ENCODE measurements around the gene CLDN6. TPM values are rescaled to one million over a fixed set of nuclear protein-coding genes. Genes with fewer than 3 reads are reported as not detected.
"Not testable (repeated sequence)": the region's sequence is repeated elsewhere in the genome, so short reads cannot be mapped to it uniquely, and the experiment has no call there.

Gene CLDN6
- total RNA-seq, 1 experiment from 2014 or later = not detected

GRCh38 chr16:3056336-3057180 is 38.6 kb upstream of the CLDN6 start:
- Histone ChIP-seq H3K4me1 (ENCODE audit: insufficient read depth, low read length) (no peaks in the 10 kb centered on the region), H3K79me2 (ENCODE audit: low read length) (no peaks in the 10 kb centered on the region), H3K9me2 (replicated peaks; ENCODE audit: low read length) (no peaks in the 10 kb centered on the region), H4K20me1 (ENCODE audit: low read length) (no peaks in the 10 kb centered on the region), H3K9me3 (ENCODE audit: low read length) (no peaks in the 10 kb centered on the region), H3F3A (ENCODE audit: low read length, unreplicated experiment) (no peaks in the 10 kb centered on the region), H3K4me2 (ENCODE audit: low read length) (no peak overlapping the region), H2AFZ (ENCODE audit: low read length) (no peak overlapping the region), H3K9ac (ENCODE audit: low read length) (no peak overlapping the region), H3K4me3 (ENCODE audit: low read length) (no peak overlapping the region), H3K27me3 (ENCODE audit: low read length) (no peaks in the 10 kb centered on the region), H3K36me3 (ENCODE audit: low read depth, low read length) (no peaks in the 10 kb centered on the region), H3K27ac (ENCODE audit: low read length) (no peak overlapping the region)
- CTCF ChIA-PET = no interaction called here
- ATAC-seq (no peak), DNase-seq (no peak)
- BruUV-seq (replicated peaks) = no TSS peak
- intact Hi-C loops (cut with micrococcal nuclease) = no loop called here
- no peak for TF ChIP-seq EZH2 (IDR thresholded peaks at IDR 0.05; ENCODE audit: low read length, unreplicated experiment)
- TF ChIP-seq EZH2phosphoT487 (IDR thresholded peaks at IDR 0.05; ENCODE audit: borderline replicate concordance, low read length) = no peak
- TF ChIP-seq, protein P1, sequence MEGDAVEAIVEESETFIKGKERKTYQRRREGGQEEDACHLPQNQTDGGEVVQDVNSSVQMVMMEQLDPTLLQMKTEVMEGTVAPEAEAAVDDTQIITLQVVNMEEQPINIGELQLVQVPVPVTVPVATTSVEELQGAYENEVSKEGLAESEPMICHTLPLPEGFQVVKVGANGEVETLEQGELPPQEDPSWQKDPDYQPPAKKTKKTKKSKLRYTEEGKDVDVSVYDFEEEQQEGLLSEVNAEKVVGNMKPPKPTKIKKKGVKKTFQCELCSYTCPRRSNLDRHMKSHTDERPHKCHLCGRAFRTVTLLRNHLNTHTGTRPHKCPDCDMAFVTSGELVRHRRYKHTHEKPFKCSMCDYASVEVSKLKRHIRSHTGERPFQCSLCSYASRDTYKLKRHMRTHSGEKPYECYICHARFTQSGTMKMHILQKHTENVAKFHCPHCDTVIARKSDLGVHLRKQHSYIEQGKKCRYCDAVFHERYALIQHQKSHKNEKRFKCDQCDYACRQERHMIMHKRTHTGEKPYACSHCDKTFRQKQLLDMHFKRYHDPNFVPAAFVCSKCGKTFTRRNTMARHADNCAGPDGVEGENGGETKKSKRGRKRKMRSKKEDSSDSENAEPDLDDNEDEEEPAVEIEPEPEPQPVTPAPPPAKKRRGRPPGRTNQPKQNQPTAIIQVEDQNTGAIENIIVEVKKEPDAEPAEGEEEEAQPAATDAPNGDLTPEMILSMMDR (conservative IDR thresholded peaks at IDR 0.05; ENCODE audit: low read depth, low read length) = no peak
- POLR2A ChIA-PET (ENCODE audit: unreplicated experiment) = no interaction called here

GRCh38 chr16:3055734-3056115 is 37.7 kb upstream of the CLDN6 start:
- DNase-seq; H3K4me1 ChIP-seq (ENCODE audit: insufficient read depth, low read length); H2AFZ ChIP-seq (ENCODE audit: low read length); ATAC-seq; CTCF ChIA-PET; BruUV-seq (replicated peaks); H3K4me3 ChIP-seq (ENCODE audit: low read length); H3F3A ChIP-seq (ENCODE audit: low read length, unreplicated experiment); intact Hi-C loops (cut with micrococcal nuclease); H3K27me3 ChIP-seq (ENCODE audit: low read length); H3K9me3 ChIP-seq (ENCODE audit: low read length); H3K27ac ChIP-seq (ENCODE audit: low read length); H4K20me1 ChIP-seq (ENCODE audit: low read length); H3K79me2 ChIP-seq (ENCODE audit: low read length); H3K9ac ChIP-seq (ENCODE audit: low read length); H3K4me2 ChIP-seq (ENCODE audit: low read length); POLR2A ChIA-PET (ENCODE audit: unreplicated experiment); H3K36me3 ChIP-seq (ENCODE audit: low read depth, low read length); H3K9me2 ChIP-seq (replicated peaks; ENCODE audit: low read length): not testable (repeated sequence)

DNA sequence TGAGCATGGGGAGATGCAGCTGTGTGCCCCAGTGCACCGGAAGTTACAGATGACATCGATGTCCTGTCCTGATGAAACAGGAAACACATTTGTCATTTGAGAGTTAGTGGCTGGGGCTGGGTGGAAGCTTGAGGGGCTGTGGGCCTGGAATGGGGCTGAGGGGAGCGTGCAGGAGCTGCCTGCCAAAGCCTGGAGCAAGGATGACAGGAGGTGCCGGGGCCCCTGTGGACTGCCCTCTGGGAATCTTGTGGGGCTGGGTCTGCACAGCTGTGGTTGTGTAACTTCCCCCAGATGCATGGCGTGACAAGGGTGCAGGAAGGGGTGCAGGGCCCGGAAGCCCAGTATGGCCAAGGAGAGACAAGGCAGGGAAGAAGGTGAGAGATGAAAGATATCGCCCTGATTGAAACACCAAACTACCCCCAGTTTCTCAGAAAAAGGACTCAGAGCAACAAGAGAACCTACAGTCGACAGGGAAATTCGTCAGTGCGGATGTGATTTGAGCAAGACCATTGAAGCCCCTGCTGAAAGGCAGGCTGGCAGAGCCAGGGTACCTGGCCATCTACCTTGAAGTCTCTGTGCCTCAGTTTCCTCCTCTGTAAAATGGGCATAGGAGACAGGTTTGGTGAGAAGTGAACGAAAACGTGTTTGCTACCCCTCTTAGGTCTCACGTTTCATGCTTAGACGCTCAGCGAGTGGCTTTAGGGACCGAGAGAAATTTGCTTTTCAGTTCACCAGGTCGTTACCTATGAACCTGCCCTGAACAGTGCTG is 37.2 kb upstream of the CLDN6 start:
- ChIA-PET CTCF (no interaction called here), POLR2A (ENCODE audit: unreplicated experiment) (no interaction called here)
- TF ChIP-seq, protein P1 (conservative IDR thresholded peaks at IDR 0.05; ENCODE audit: low read depth, low read length) = no peak
- no peak for TF ChIP-seq EZH2 (IDR thresholded peaks at IDR 0.05; ENCODE audit: low read length, unreplicated experiment)
- no peak for TF ChIP-seq EZH2phosphoT487 (IDR thresholded peaks at IDR 0.05; ENCODE audit: borderline replicate concordance, low read length)
- H3K4me2 ChIP-seq (ENCODE audit: low read length) = no peak overlapping the region
- no peak overlapping the region for H3K27ac ChIP-seq (ENCODE audit: low read length)
- H3K9ac ChIP-seq (ENCODE audit: low read length) = no peak overlapping the region
- H3K79me2 ChIP-seq (ENCODE audit: low read length) = no peaks in the 10 kb centered on the region
- no peaks in the 10 kb centered on the region for H3K9me3 ChIP-seq (ENCODE audit: low read length)
- no peaks in the 10 kb centered on the region for H3K9me2 ChIP-seq (replicated peaks; ENCODE audit: low read length)
- no TSS peak for BruUV-seq (replicated peaks)
- H4K20me1 ChIP-seq (ENCODE audit: low read length) = no peaks in the 10 kb centered on the region
- ATAC-seq = no peak
- no peak for DNase-seq
- no peaks in the 10 kb centered on the region for H3F3A ChIP-seq (ENCODE audit: low read length, unreplicated experiment)
- H3K4me1 ChIP-seq (ENCODE audit: insufficient read depth, low read length) = no peaks in the 10 kb centered on the region
- H3K4me3 ChIP-seq (ENCODE audit: low read length) = no peak overlapping the region
- no peak overlapping the region for H2AFZ ChIP-seq (ENCODE audit: low read length)
- no peaks in the 10 kb centered on the region for H3K36me3 ChIP-seq (ENCODE audit: low read depth, low read length)
- intact Hi-C loops (cut with micrococcal nuclease) = no loop called here
- no peaks in the 10 kb centered on the region for H3K27me3 ChIP-seq (ENCODE audit: low read length)

- H3K27me3 ChIP-seq (ENCODE audit: low read length); intact Hi-C loops (cut with micrococcal nuclease); H3F3A ChIP-seq (ENCODE audit: low read length, unreplicated experiment); H3K9me3 ChIP-seq (ENCODE audit: low read length); H3K4me2 ChIP-seq (ENCODE audit: low read length); H2AFZ ChIP-seq (ENCODE audit: low read length); H3K36me3 ChIP-seq (ENCODE audit: low read depth, low read length); BruUV-seq (replicated peaks); H3K9ac ChIP-seq (ENCODE audit: low read length); CTCF ChIA-PET; H4K20me1 ChIP-seq (ENCODE audit: low read length); DNase-seq; H3K4me3 ChIP-seq (ENCODE audit: low read length); POLR2A ChIA-PET (ENCODE audit: unreplicated experiment); H3K79me2 ChIP-seq (ENCODE audit: low read length); H3K9me2 ChIP-seq (replicated peaks; ENCODE audit: low read length); H3K27ac ChIP-seq (ENCODE audit: low read length); ATAC-seq; H3K4me1 ChIP-seq (ENCODE audit: insufficient read depth, low read length): not testable (repeated sequence)
Observed at GRCh38 chr16:3053330-3053710, 35.3 kb upstream of the CLDN6 start.

Data from PC-3 (cell line).